ENCODE data around the gene CRELD2. TPM values are rescaled to one million over a fixed set of nuclear protein-coding genes. Genes with fewer than 3 reads are reported as not detected.
A peak's percentile ranks its signal among the peaks of the same experiment; 100 is the strongest.

The CRELD2 gene
- total and polyA plus RNA-seq, 2 of the 13 experiments (the other 11 are each of a cell fraction or from before 2014, with no cell fraction given) = 17.2 to 44.7 TPM

GRCh38 chr22:49951986-49952896, 33.8 kb downstream of the CRELD2 start (continued):
- TF ChIP-seq NCOR1 (IDR thresholded peaks at IDR 0.05; ENCODE audit: borderline replicate concordance, low read length) = 0 out of 2 replicates have a peak, but pooled peaks have one; percentile 25
- TF ChIP-seq KLF13 (CRISPR knock-in tag; IDR thresholded peaks at IDR 0.05) = no peak
- TF ChIP-seq SPEN (CRISPR knock-in tag; IDR thresholded peaks at IDR 0.05; ENCODE audit: low read depth) = no peak; the same call in 1 of the 2 replicates
- no peak for TF ChIP-seq BATF2 (CRISPR knock-in tag; IDR thresholded peaks at IDR 0.05)
- no peak for TF ChIP-seq DR1 (CRISPR knock-in tag; IDR thresholded peaks at IDR 0.05)
- no peak for TF ChIP-seq GRHL1 (CRISPR knock-in tag; conservative IDR thresholded peaks at IDR 0.05)
- TF ChIP-seq, protein P1, sequence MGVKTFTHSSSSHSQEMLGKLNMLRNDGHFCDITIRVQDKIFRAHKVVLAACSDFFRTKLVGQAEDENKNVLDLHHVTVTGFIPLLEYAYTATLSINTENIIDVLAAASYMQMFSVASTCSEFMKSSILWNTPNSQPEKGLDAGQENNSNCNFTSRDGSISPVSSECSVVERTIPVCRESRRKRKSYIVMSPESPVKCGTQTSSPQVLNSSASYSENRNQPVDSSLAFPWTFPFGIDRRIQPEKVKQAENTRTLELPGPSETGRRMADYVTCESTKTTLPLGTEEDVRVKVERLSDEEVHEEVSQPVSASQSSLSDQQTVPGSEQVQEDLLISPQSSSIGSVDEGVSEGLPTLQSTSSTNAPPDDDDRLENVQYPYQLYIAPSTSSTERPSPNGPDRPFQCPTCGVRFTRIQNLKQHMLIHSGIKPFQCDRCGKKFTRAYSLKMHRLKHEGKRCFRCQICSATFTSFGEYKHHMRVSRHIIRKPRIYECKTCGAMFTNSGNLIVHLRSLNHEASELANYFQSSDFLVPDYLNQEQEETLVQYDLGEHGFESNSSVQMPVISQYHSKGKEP (CRISPR knock-in tag; IDR thresholded peaks at IDR 0.05) = no peak
- peak; percentile 74; the same call in 1 of the 2 replicates for TF ChIP-seq ZNF772 (CRISPR knock-in tag; IDR thresholded peaks at IDR 0.05)
- TF ChIP-seq MBNL3 (CRISPR knock-in tag; conservative IDR thresholded peaks at IDR 0.05) = no peak
- 0 out of 2 replicates have a peak, but pooled peaks have one; percentile 69 for TF ChIP-seq ZNF280D (CRISPR knock-in tag; IDR thresholded peaks at IDR 0.05)
- peak; percentile 34; the same call in 1 of the 2 replicates for TF ChIP-seq YEATS4 (CRISPR knock-in tag; IDR thresholded peaks at IDR 0.05; ENCODE audit: borderline replicate concordance)
- TF ChIP-seq ZFYVE20 (CRISPR knock-in tag; IDR thresholded peaks at IDR 0.05; ENCODE audit: borderline replicate concordance, low read depth) = 0 out of 2 replicates have a peak, but pooled peaks have one; percentile 35
- TF ChIP-seq HNF4G (IDR thresholded peaks at IDR 0.05; ENCODE audit: borderline replicate concordance, low read depth, low read length) = peak; percentile 77
- TF ChIP-seq HNF4G (CRISPR knock-in tag; IDR thresholded peaks at IDR 0.05; ENCODE audit: borderline replicate concordance, low read depth) = peak; percentile 67; the same call in 1 of the 2 replicates
- no peak for TF ChIP-seq ARID2 (CRISPR knock-in tag; IDR thresholded peaks at IDR 0.05; ENCODE audit: borderline replicate concordance)
- peak; percentile 60 for TF ChIP-seq SKI (IDR thresholded peaks at IDR 0.05; ENCODE audit: partially characterized antibody)
- no peak for TF ChIP-seq ZNF83 (CRISPR knock-in tag; IDR thresholded peaks at IDR 0.05; ENCODE audit: borderline replicate concordance)
- no peak for TF ChIP-seq ZNF775 (CRISPR knock-in tag; IDR thresholded peaks at IDR 0.05; ENCODE audit: borderline replicate concordance)
- TF ChIP-seq NPAS2 (CRISPR knock-in tag; IDR thresholded peaks at IDR 0.05; ENCODE audit: borderline replicate concordance) = no peak
- no peak for TF ChIP-seq ZNF724P (CRISPR knock-in tag; IDR thresholded peaks at IDR 0.05; ENCODE audit: borderline replicate concordance)
- no peak; the same call in 1 of the 2 replicates for TF ChIP-seq ZNF253 (CRISPR knock-in tag; IDR thresholded peaks at IDR 0.05; ENCODE audit: borderline replicate concordance)

Data from HepG2 (cell line).